PFSK-1 (cell line): ENCODE measurements around the gene TPX2.

ENCODE experiments used
- POLR2AphosphoS5 ChIP-seq: IDR thresholded peaks from 2 replicates; pipeline ENCODE4 v1.6.1; 2012; ENCODE audit warnings: low read depth, mild to moderate bottlenecking, control low read depth, low read length, moderate library complexity
- SIN3A ChIP-seq: IDR thresholded peaks from 2 replicates; pipeline ENCODE4 v1.6.1; 2012; ENCODE audit warnings: mild to moderate bottlenecking, low read length, moderate library complexity, borderline replicate concordance; ENCODE audit not compliant: insufficient read depth
- TAF1 ChIP-seq: IDR thresholded peaks from 2 replicates; pipeline ENCODE4 v1.6.1; 2012; ENCODE audit warnings: low read length, control low read depth, borderline replicate concordance; ENCODE audit not compliant: insufficient read depth

DNA sequence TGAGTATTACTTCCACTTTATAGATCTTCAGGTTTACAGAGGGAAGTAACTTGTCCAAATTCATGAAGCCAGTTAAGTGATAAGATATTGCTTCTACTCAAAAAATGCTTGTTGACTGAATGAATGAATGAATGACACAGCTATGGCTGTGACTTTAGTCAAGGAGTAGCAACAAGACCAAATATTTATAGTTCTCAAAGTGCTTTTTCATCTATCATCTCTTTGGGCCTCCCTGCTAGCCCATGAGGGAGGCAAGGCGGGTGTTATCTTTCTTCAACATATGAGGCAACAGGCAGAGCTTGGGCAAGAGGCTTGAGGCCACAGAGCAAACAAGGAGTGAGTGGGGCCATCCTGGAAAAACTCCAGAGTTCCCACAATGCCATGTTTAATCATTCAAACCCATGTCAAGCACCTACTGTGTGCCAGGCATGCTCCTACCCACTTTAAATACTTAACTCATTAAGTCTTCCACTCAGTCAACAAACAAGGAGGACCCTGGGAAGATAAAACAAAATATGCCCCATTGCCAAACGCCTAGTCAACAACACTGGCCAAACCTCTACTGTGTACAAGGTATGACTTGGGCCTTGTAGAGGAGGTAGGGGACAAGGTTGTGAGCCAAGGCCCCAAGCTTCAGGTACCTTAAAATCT lies 32.4 kb upstream of the TPX2 start:
- TF ChIP-seq TAF1: no peak
- no peak for TF ChIP-seq SIN3A
- no peak for TF ChIP-seq POLR2AphosphoS5
